Prostate gland (tissue), 2 donors: Measurements from ENCODE around the gene CUL3.

Experiments
- CTCF ChIP-seq, 4 experiments: fragments of 200-600 bp in 2 of 4; fragments of 450-650 bp in 2 of 4; sonication (generic) in 2 of 4; IDR thresholded peaks; 1 replicate in 3 of 4; 2 replicates in 1 of 4; pipeline ENCODE4 v1.5.1; 2016 to 2019; ENCODE audit warnings: antibody characterized with exemption in 4 of 4, mild to moderate bottlenecking in 2 of 4, moderate library complexity in 2 of 4
- POLR2AphosphoS5 ChIP-seq: sonication (generic); formaldehyde crosslinking; IDR thresholded peaks from one replicate; pipeline ENCODE4 v1.6.1; 2017; ENCODE audit warnings: antibody characterized with exemption

- no peak for TF ChIP-seq CTCF (IDR thresholded peaks at IDR 0.05)
- TF ChIP-seq POLR2AphosphoS5 = no peak
Measured at GRCh38 chr2:224580248-224580647, 4.9 kb downstream of the CUL3 start.
